ENCODE results near the gene ATP6V1G2. TPM values are rescaled to one million over a fixed set of nuclear protein-coding genes. Genes with fewer than 3 reads are reported as not detected.
"Not testable (repeated sequence)": the region's sequence is repeated elsewhere in the genome, so short reads cannot be mapped to it uniquely, and the experiment has no call there.

ATP6V1G2 gene
- total and polyA plus RNA-seq, 7 experiments from 2014 or later, result 0.38 to 7.5 (median 2.8) TPM

DNA sequence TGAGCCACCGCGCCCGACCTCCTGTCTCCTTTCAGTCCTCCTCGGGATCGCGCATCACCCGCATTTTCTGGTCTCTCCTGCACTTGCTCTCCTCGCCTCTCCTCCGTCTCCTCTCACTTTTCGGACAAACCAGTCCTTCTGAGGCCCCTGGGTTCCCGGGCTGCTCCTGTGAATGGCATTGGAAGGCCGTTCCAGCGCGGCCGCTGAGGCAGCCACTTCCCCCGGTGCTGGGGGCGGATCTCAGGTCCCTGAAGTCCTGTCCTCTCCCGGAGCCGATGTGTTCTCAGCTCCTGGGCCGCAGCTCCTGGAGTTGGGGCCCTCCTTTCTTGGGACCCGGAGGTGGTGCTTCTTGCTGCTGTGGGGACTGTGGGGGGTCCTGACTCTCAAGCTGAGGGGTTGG, 47.7 kb downstream of the ATP6V1G2 start:
- no peaks in the 10 kb centered on the region for H3K27me3 Mint-ChIP-seq
- ChIA-PET POLR2A (interaction anchor here (1.2 to 7.8 kb wide), 2 partner anchors 36 to 41 kb away, joined by 3 to 77 read pairs; partner anchors contain the start of gene DDX39B), CTCF (interaction anchor here (1.0 kb wide), 1 partner anchor 35 kb away, joined by 3 read pairs; no protein-coding TSS in a partner anchor)
- no peaks in the 10 kb centered on the region for H3K27me3 ChIP-seq (ENCODE audit: control insufficient read depth in 2 of 2, insufficient read depth in 2 of 2, low read length in 2 of 2)
- H3K9me3 Mint-ChIP-seq, result no peaks in the 10 kb centered on the region
- no peak for ATAC-seq
- H3K27ac Mint-ChIP-seq, result peak overlapping the region; percentile 55 to 91 (median 83)
- intact Hi-C loops (cut with micrococcal nuclease), result loop anchor here (10.0 kb wide), 3 partner anchors 336 to 696 kb away; partner anchors contain the start of genes GPSM3 (in 1 of the 2), NEU1 (in 1 of the 2) and PBX2 (in 1 of the 2)
- no peak overlapping the region for H3K4me3 ChIP-seq (ENCODE audit: low read length)
- peaks cover 8 to 20% of the 10 kb centered on the region in 2 donors for H3K4me1 ChIP-seq (ENCODE audit: control insufficient read depth in 2 of 2, insufficient read depth in 2 of 2, low read length in 2 of 2)
- DNase-seq, result no peak
- no peak overlapping the region for H3K27ac ChIP-seq (ENCODE audit: low read depth, low read length)
- H3K36me3 Mint-ChIP-seq, result peaks cover 0 to 16% (median 0%) of the 10 kb centered on the region in 5 donors
- peak overlapping the region; percentile 86 to 95 (median 90) for H3K4me3 Mint-ChIP-seq
- H3K9me3 ChIP-seq (ENCODE audit: control insufficient read depth in 2 of 3, low read length in 3 of 3), result no peaks in the 10 kb centered on the region
- peaks cover 0 to 8% (median 0%) of the 10 kb centered on the region in 3 experiments for H3K36me3 ChIP-seq (ENCODE audit: control insufficient read depth in 2 of 3, insufficient read depth in 3 of 3, low read length in 3 of 3)
- H3K4me1 Mint-ChIP-seq, result peaks cover 34 to 76% (median 69%) of the 10 kb centered on the region in 7 donors

DNA sequence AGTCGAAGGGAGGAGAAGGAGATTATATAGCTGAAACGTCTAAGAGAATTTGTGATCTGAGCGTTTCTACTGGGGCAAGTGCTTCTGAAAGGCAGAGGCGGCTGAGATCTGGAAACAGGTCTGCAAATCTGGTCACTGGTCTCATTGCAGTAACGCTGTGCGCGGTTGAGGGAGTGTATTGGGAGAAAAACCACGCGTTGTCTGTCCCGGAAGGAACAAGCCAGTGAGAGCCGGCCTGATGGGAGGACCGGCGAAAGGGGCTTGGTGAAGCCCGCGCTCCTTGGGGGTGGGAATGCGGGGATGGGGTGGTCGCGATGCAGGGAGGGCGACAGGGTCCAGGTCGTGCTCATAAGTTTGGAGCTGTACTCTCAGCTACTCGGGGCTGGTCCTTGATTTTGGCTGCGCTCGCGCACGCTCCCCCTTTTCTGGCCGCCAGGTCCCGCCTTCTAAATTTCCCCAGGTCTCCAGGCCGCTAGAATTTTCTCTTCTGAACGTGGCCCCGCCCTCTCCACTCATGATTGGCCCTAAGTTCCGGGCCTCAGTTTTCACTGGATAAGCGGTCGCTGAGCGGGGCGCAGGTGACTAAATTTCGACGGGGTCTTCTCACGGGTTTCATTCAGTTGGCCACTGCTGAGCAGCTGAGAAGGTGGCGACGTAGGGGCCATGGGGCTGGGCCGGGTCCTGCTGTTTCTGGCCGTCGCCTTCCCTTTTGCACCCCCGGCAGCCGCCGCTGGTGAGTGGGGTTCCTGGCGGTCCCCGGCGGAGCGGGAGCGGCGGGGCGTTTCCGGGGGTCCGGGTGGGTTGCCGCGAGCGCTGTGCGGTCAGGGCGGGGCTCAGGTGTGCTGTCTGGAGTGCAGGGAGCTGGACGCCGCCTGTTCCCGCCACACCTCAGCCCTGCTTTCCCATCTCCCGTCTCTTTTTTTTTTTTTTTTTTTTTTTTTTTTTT, 48.6 kb downstream of the ATP6V1G2 start, which contains the start of gene MICB:
MICB (plus strand) TSS at position 615 of the 946 bp plus-strand sequence; CDS start at position 664, 49 bp downstream.
- Histone ChIP-seq H3K27ac (ENCODE audit: low read depth, low read length) (peak within 1 kb of the TSS; percentile 86), H3K27me3 (ENCODE audit: control insufficient read depth in 2 of 2, insufficient read depth in 2 of 2, low read length in 2 of 2) (no peaks in the 10 kb centered on the region), H3K4me3 (ENCODE audit: low read length) (peak within 1 kb of the TSS; percentile 91), H3K36me3 (ENCODE audit: control insufficient read depth in 2 of 3, insufficient read depth in 3 of 3, low read length in 3 of 3) (peaks cover 0 to 8% (median 0%) of the 10 kb centered on the region in 3 experiments), H3K9me3 (ENCODE audit: control insufficient read depth in 2 of 3, low read length in 3 of 3) (no peaks in the 10 kb centered on the region), H3K4me1 (ENCODE audit: control insufficient read depth in 2 of 2, insufficient read depth in 2 of 2, low read length in 2 of 2) (peaks cover 14 to 24% of the 10 kb centered on the region in 2 donors)
- Mint-ChIP-seq H3K4me1 (peaks cover 40 to 75% (median 70%) of the 10 kb centered on the region in 7 donors), H3K4me3 (peak within 1 kb of the TSS; percentile 87 to 95 (median 91)), H3K27ac (peak within 1 kb of the TSS; percentile 84 to 95 (median 88)), H3K27me3 (no peaks in the 10 kb centered on the region), H3K9me3 (no peaks in the 10 kb centered on the region), H3K36me3 (peaks cover 0 to 18% (median 0%) of the 10 kb centered on the region in 5 donors)
- DNase-seq (peak; percentile 61 to 88 (median 79)), ATAC-seq (peak; percentile 88)
- POLR2A ChIA-PET, result interaction anchor here (0.7 to 7.8 kb wide), 6 partner anchors 13 to 125 kb away, joined by 3 to 77 read pairs (median 3); partner anchors contain the start of gene DDX39B
- CTCF ChIA-PET, result interaction anchor here (0.8 to 1.0 kb wide), 2 partner anchors 34 to 125 kb away, joined by 3 read pairs; no protein-coding TSS in a partner anchor
- intact Hi-C loops (cut with micrococcal nuclease), result loop anchor here (1.0 to 10.0 kb wide), 4 partner anchors 44 to 697 kb away; partner anchors contain the start of genes DDX39B (in 1 of the 2), GPSM3 (in 1 of the 2), NEU1 (in 1 of the 2) and PBX2 (in 1 of the 2)

DNA sequence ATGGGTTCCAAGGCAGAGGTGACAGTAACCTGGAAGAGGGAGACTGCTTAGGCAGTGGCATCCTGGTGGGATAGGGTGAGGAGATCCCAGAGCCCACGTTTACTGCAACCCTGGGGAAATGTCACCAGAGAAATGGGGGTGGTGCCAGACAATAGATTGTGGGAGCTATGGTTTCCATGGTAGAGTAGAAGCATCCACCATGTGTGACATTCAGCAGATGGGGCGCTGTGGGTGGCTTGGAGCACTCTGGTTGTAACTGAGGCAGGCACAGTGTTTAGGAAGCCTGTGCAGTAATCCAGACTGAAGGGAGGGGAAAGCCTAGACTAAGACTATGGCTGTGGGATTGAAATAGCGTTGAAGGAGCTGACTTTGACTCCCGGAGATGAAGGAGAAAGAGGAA, 49.6 kb downstream of the ATP6V1G2 start:
- H3K9me3 Mint-ChIP-seq; ATAC-seq; H3K27me3 Mint-ChIP-seq; H3K27me3 ChIP-seq (ENCODE audit: control insufficient read depth in 2 of 2, insufficient read depth in 2 of 2, low read length in 2 of 2); H3K36me3 ChIP-seq (ENCODE audit: control insufficient read depth in 2 of 3, insufficient read depth in 3 of 3, low read length in 3 of 3); H3K9me3 ChIP-seq (ENCODE audit: control insufficient read depth in 2 of 3, low read length in 3 of 3): not testable (repeated sequence)
- DNase-seq, result peak in 1 of 9 donors; percentile 19
- peak overlapping the region; percentile 86 for H3K27ac ChIP-seq (ENCODE audit: low read depth, low read length)
- Mint-ChIP-seq H3K36me3 (peaks cover 0 to 14% (median 0%) of the 10 kb centered on the region in 5 donors), H3K4me1 (peaks cover 42 to 73% (median 67%) of the 10 kb centered on the region in 7 donors), H3K27ac (peak overlapping the region; percentile 76 to 95 (median 88)), H3K4me3 (peak overlapping the region; percentile 87 to 95 (median 91))
- H3K4me3 ChIP-seq (ENCODE audit: low read length), result peak overlapping the region; percentile 91
- CTCF ChIA-PET, result interaction anchor here (0.8 kb wide), 1 partner anchor 126 kb away, joined by 3 read pairs; no protein-coding TSS in a partner anchor
- intact Hi-C loops (cut with micrococcal nuclease), result loop anchor here (1.0 to 10.0 kb wide), 4 partner anchors 45 to 698 kb away; partner anchors contain the start of genes DDX39B (in 1 of the 2), GPSM3 (in 1 of the 2), NEU1 (in 1 of the 2) and PBX2 (in 1 of the 2)
- POLR2A ChIA-PET, result interaction anchor here (0.6 to 7.8 kb wide), 6 partner anchors 13 to 286 kb away, joined by 3 to 77 read pairs (median 3); partner anchors contain the start of gene DDX39B
- peaks cover 17 to 24% of the 10 kb centered on the region in 2 donors for H3K4me1 ChIP-seq (ENCODE audit: control insufficient read depth in 2 of 2, insufficient read depth in 2 of 2, low read length in 2 of 2)

DNA sequence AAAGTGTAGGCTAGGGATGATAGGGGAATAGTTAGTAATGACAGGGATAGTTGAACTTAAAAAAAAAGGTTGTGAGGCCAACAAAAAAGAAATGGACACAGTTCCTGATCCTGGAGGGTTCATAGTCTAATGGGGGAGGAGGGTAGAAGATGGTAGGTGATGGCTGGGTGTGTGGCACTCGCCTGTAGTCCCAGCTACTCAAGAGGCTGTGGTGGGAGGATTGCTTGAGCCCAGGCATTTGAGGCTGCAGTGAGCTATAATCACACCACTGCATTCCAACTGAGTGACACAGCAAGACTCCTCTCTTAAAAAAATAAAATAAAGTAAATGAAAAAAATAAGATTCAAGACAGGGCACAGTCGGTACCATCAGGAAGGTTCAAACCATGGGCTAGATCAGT, 50.8 kb downstream of the ATP6V1G2 start:
- Mint-ChIP-seq H3K36me3 (peaks cover 0 to 16% (median 0%) of the 10 kb centered on the region in 5 donors), H3K4me1 (peaks cover 41 to 65% (median 60%) of the 10 kb centered on the region in 7 donors), H3K9me3 (no peaks in the 10 kb centered on the region), H3K27ac (peak overlapping the region; percentile 36 to 96 (median 87)), H3K4me3 (peak overlapping the region; percentile 78 to 93 (median 88)), H3K27me3 (no peaks in the 10 kb centered on the region)
- peaks cover 17 to 24% of the 10 kb centered on the region in 2 donors for H3K4me1 ChIP-seq (ENCODE audit: control insufficient read depth in 2 of 2, insufficient read depth in 2 of 2, low read length in 2 of 2)
- ChIA-PET POLR2A (interaction anchor here (0.6 to 7.8 kb wide), 10 partner anchors 40 to 101 kb away, joined by 3 to 77 read pairs (median 5); partner anchors contain the start of genes ATP6V1G2, DDX39B, LTB and NFKBIL1), CTCF (interaction anchor here (3.8 to 4.2 kb wide), 2 partner anchors 46 to 102 kb away, joined by 28 to 35 read pairs; partner anchors contain the start of gene DDX39B)
- peak overlapping the region; percentile 87 for H3K4me3 ChIP-seq (ENCODE audit: low read length)
- peaks cover 0 to 8% (median 0%) of the 10 kb centered on the region in 3 experiments for H3K36me3 ChIP-seq (ENCODE audit: control insufficient read depth in 2 of 3, insufficient read depth in 3 of 3, low read length in 3 of 3)
- no peaks in the 10 kb centered on the region for H3K9me3 ChIP-seq (ENCODE audit: control insufficient read depth in 2 of 3, low read length in 3 of 3)
- peak overlapping the region; percentile 81 for H3K27ac ChIP-seq (ENCODE audit: low read depth, low read length)
- DNase-seq (no peak), ATAC-seq (no peak)
- H3K27me3 ChIP-seq (ENCODE audit: control insufficient read depth in 2 of 2, insufficient read depth in 2 of 2, low read length in 2 of 2), result no peaks in the 10 kb centered on the region
- intact Hi-C loops (cut with micrococcal nuclease), result loop anchor here (2.0 to 10.0 kb wide), 5 partner anchors 101 to 699 kb away; partner anchors contain the start of genes BAG6 (in 1 of the 2), GPSM3 (in 1 of the 2), NEU1 (in 1 of the 2) and PBX2 (in 1 of the 2)

Other genes with a start within 250 kb of the ATP6V1G2 start
Only the 30 nearest of the 31 such genes appear.
- 1,000 to 10,000 TPM; 5,136 to 7,364 (median 5,516) TPM for gene HLA-B, start 189.4 kb downstream of the ATP6V1G2 start, total RNA-seq
- 1,000 to 10,000 TPM; 5,467 to 7,459 TPM for gene HLA-B, start 189.4 kb downstream of the ATP6V1G2 start, polyA plus RNA-seq
- 10 to 100 TPM; 12.1 to 17.4 (median 15.2) TPM for gene MICA, start 143.0 kb downstream of the ATP6V1G2 start, total RNA-seq
- 1 to 10 TPM; 4.3 to 8.4 TPM for gene MICA, start 143.0 kb downstream of the ATP6V1G2 start, polyA plus RNA-seq
- gene MICB, start 48.5 kb downstream of the ATP6V1G2 start, total RNA-seq, result 10 to 100 TPM; 11.7 to 49.5 (median 13.3) TPM
- gene MICB, start 48.5 kb downstream of the ATP6V1G2 start, polyA plus RNA-seq, result 1 to 10 TPM; 3.4 to 4.7 TPM
- not detected for gene MCCD1, start 17.6 kb downstream of the ATP6V1G2 start, total RNA-seq
- not detected for gene MCCD1, start 17.6 kb downstream of the ATP6V1G2 start, polyA plus RNA-seq
- 100 to 1,000 TPM; 443 to 761 (median 546) TPM for gene DDX39B, start 4.6 kb downstream of the ATP6V1G2 start, total RNA-seq
- gene DDX39B, start 4.6 kb downstream of the ATP6V1G2 start, polyA plus RNA-seq, result 100 to 1,000 TPM; 106 to 125 TPM
- 10 to 100 TPM in 4 of 5 experiments, 1 to 10 TPM in 1; 8.7 to 17.2 (median 11.6) TPM for gene NFKBIL1, start 1.0 kb upstream of the ATP6V1G2 start, total RNA-seq
- 10 to 100 TPM in 1 of 2 donors, 1 to 10 TPM in 1; 9.4 to 13.8 TPM for gene NFKBIL1, start 1.0 kb upstream of the ATP6V1G2 start, polyA plus RNA-seq
- gene LTA, start 25.7 kb upstream of the ATP6V1G2 start, total RNA-seq, result 100 to 1,000 TPM in 1 of 5 experiments, 10 to 100 TPM in 4; 12.3 to 110 (median 20.2) TPM
- gene LTA, start 25.7 kb upstream of the ATP6V1G2 start, polyA plus RNA-seq, result 10 to 100 TPM; 24.0 to 27.5 TPM
- gene TNF, start 29.0 kb upstream of the ATP6V1G2 start, total RNA-seq, result 100 to 1,000 TPM in 1 of 5 experiments, 10 to 100 TPM in 1, 1 to 10 TPM in 3; 5.4 to 125 (median 8.7) TPM
- gene TNF, start 29.0 kb upstream of the ATP6V1G2 start, polyA plus RNA-seq, result 1 to 10 TPM in 1 of 2 donors, under 1 TPM in 1; 0.73 to 1.1 TPM
- 1,000 to 10,000 TPM in 1 of 5 experiments, 100 to 1,000 TPM in 4; 370 to 1,909 (median 670) TPM for gene LTB, start 35.8 kb upstream of the ATP6V1G2 start, total RNA-seq
- 1,000 to 10,000 TPM; 1,970 to 2,371 TPM for gene LTB, start 35.8 kb upstream of the ATP6V1G2 start, polyA plus RNA-seq
- 100 to 1,000 TPM in 2 of 5 experiments, 10 to 100 TPM in 3; 15.1 to 234 (median 32.0) TPM for gene LST1, start 39.7 kb upstream of the ATP6V1G2 start, total RNA-seq
- 10 to 100 TPM in 1 of 2 donors, 1 to 10 TPM in 1; 8.4 to 15.3 TPM for gene LST1, start 39.7 kb upstream of the ATP6V1G2 start, polyA plus RNA-seq
- gene NCR3, start 46.4 kb upstream of the ATP6V1G2 start, total RNA-seq, result 10 to 100 TPM in 2 of 5 experiments, 1 to 10 TPM in 2, under 1 TPM in 1; 0.97 to 47.1 (median 6.7) TPM
- 10 to 100 TPM; 11.0 to 19.7 TPM for gene NCR3, start 46.4 kb upstream of the ATP6V1G2 start, polyA plus RNA-seq
- gene AIF1, start 68.6 kb upstream of the ATP6V1G2 start, total RNA-seq, result 100 to 1,000 TPM in 1 of 5 experiments, 10 to 100 TPM in 4; 33.1 to 160 (median 62.0) TPM
- 100 to 1,000 TPM; 140 to 182 TPM for gene AIF1, start 68.6 kb upstream of the ATP6V1G2 start, polyA plus RNA-seq
- 100 to 1,000 TPM; 203 to 238 (median 226) TPM for gene PRRC2A, start 74.1 kb upstream of the ATP6V1G2 start, total RNA-seq
- gene PRRC2A, start 74.1 kb upstream of the ATP6V1G2 start, polyA plus RNA-seq, result 1 to 10 TPM; 3.9 to 8.2 TPM
- gene BAG6, start 106.1 kb upstream of the ATP6V1G2 start, total RNA-seq, result 100 to 1,000 TPM; 260 to 321 (median 280) TPM
- 10 to 100 TPM; 14.4 to 24.3 TPM for gene BAG6, start 106.1 kb upstream of the ATP6V1G2 start, polyA plus RNA-seq
- gene APOM, start 109.3 kb upstream of the ATP6V1G2 start, total RNA-seq, result 1 to 10 TPM in 4 of 5 experiments, under 1 TPM in 1; 0.78 to 4.3 (median 2.8) TPM
- 1 to 10 TPM; 3.8 to 5.0 TPM for gene APOM, start 109.3 kb upstream of the ATP6V1G2 start, polyA plus RNA-seq
- gene C6orf47, start 114.2 kb upstream of the ATP6V1G2 start, total RNA-seq, result 10 to 100 TPM; 14.0 to 32.8 (median 23.2) TPM
- gene C6orf47, start 114.2 kb upstream of the ATP6V1G2 start, polyA plus RNA-seq, result 10 to 100 TPM; 22.3 to 33.7 TPM
- 10 to 100 TPM; 12.8 to 35.1 (median 28.9) TPM for gene GPANK1, start 118.4 kb upstream of the ATP6V1G2 start, total RNA-seq
- 10 to 100 TPM; 24.0 to 27.2 TPM for gene GPANK1, start 118.4 kb upstream of the ATP6V1G2 start, polyA plus RNA-seq
- 100 to 1,000 TPM; 101 to 215 (median 133) TPM for gene CSNK2B, start 119.5 kb upstream of the ATP6V1G2 start, total RNA-seq
- 100 to 1,000 TPM; 260 to 275 TPM for gene CSNK2B, start 119.5 kb upstream of the ATP6V1G2 start, polyA plus RNA-seq
- 10 to 100 TPM; 27.7 to 51.0 (median 42.9) TPM for gene LY6G5B, start 123.4 kb upstream of the ATP6V1G2 start, total RNA-seq
- not detected for gene LY6G5B, start 123.4 kb upstream of the ATP6V1G2 start, polyA plus RNA-seq
- gene LY6G5C, start 134.5 kb upstream of the ATP6V1G2 start, total RNA-seq, result 1 to 10 TPM; 2.4 to 4.3 (median 3.1) TPM
- 10 to 100 TPM in 1 of 2 donors, 1 to 10 TPM in 1; 6.4 to 10.2 TPM for gene LY6G5C, start 134.5 kb upstream of the ATP6V1G2 start, polyA plus RNA-seq
- 10 to 100 TPM; 60.1 to 71.7 (median 65.2) TPM for gene ABHD16A, start 156.7 kb upstream of the ATP6V1G2 start, total RNA-seq
- gene ABHD16A, start 156.7 kb upstream of the ATP6V1G2 start, polyA plus RNA-seq, result 10 to 100 TPM; 31.1 to 42.5 TPM
- gene LY6G6F, start 160.3 kb upstream of the ATP6V1G2 start, total RNA-seq, result under 1 TPM in 1 of 5 experiments, not detected in 4; 0.56 TPM
- gene LY6G6F, start 160.3 kb upstream of the ATP6V1G2 start, polyA plus RNA-seq, result not detected
- not detected for gene LY6G6D, start 168.7 kb upstream of the ATP6V1G2 start, total RNA-seq
- gene LY6G6D, start 168.7 kb upstream of the ATP6V1G2 start, polyA plus RNA-seq, result not detected
- 1 to 10 TPM in 1 of 5 experiments, not detected in 4; 1.2 TPM for gene LY6G6C, start 175.1 kb upstream of the ATP6V1G2 start, total RNA-seq
- gene LY6G6C, start 175.1 kb upstream of the ATP6V1G2 start, polyA plus RNA-seq, result not detected
- gene MPIG6B, start 176.8 kb upstream of the ATP6V1G2 start, total RNA-seq, result 1 to 10 TPM in 1 of 5 experiments, under 1 TPM in 4; 0.12 to 4.7 (median 0.64) TPM
- 1 to 10 TPM in 1 of 2 donors, under 1 TPM in 1; 0.20 to 2.3 TPM for gene MPIG6B, start 176.8 kb upstream of the ATP6V1G2 start, polyA plus RNA-seq
- 10 to 100 TPM in 2 of 5 experiments, 1 to 10 TPM in 3; 4.9 to 31.4 (median 7.1) TPM for gene DDAH2, start 182.7 kb upstream of the ATP6V1G2 start, total RNA-seq
- 10 to 100 TPM; 13.1 to 15.3 TPM for gene DDAH2, start 182.7 kb upstream of the ATP6V1G2 start, polyA plus RNA-seq
- 100 to 1,000 TPM in 2 of 5 experiments, 10 to 100 TPM in 3; 29.3 to 494 (median 58.2) TPM for gene CLIC1, start 189.9 kb upstream of the ATP6V1G2 start, total RNA-seq
- 100 to 1,000 TPM; 102 to 122 TPM for gene CLIC1, start 189.9 kb upstream of the ATP6V1G2 start, polyA plus RNA-seq
- gene MSH5, start 193.4 kb upstream of the ATP6V1G2 start, total RNA-seq, result 10 to 100 TPM; 10.3 to 52.2 (median 11.4) TPM
- gene MSH5, start 193.4 kb upstream of the ATP6V1G2 start, polyA plus RNA-seq, result 1 to 10 TPM in 1 of 2 donors, under 1 TPM in 1; 0.51 to 2.6 TPM
- 10 to 100 TPM in 1 of 5 experiments, 1 to 10 TPM in 4; 2.3 to 11.1 (median 3.3) TPM for gene SAPCD1, start 216.0 kb upstream of the ATP6V1G2 start, total RNA-seq
- gene SAPCD1, start 216.0 kb upstream of the ATP6V1G2 start, polyA plus RNA-seq, result not detected
- 1 to 10 TPM in 3 of 5 experiments, under 1 TPM in 2; 0.53 to 4.5 (median 1.1) TPM for gene VWA7, start 230.7 kb upstream of the ATP6V1G2 start, total RNA-seq
- not detected for gene VWA7, start 230.7 kb upstream of the ATP6V1G2 start, polyA plus RNA-seq

All from naive thymus-derived CD4-positive, alpha-beta T cell (primary cell).